ENCODE results near the gene ALDH1B1.
A peak's percentile ranks its signal among the peaks of the same experiment; 100 is the strongest.
"Not testable (repeated sequence)": the region's sequence is repeated elsewhere in the genome, so short reads cannot be mapped to it uniquely, and the experiment has no call there.

ALDH1B1 gene

DNA sequence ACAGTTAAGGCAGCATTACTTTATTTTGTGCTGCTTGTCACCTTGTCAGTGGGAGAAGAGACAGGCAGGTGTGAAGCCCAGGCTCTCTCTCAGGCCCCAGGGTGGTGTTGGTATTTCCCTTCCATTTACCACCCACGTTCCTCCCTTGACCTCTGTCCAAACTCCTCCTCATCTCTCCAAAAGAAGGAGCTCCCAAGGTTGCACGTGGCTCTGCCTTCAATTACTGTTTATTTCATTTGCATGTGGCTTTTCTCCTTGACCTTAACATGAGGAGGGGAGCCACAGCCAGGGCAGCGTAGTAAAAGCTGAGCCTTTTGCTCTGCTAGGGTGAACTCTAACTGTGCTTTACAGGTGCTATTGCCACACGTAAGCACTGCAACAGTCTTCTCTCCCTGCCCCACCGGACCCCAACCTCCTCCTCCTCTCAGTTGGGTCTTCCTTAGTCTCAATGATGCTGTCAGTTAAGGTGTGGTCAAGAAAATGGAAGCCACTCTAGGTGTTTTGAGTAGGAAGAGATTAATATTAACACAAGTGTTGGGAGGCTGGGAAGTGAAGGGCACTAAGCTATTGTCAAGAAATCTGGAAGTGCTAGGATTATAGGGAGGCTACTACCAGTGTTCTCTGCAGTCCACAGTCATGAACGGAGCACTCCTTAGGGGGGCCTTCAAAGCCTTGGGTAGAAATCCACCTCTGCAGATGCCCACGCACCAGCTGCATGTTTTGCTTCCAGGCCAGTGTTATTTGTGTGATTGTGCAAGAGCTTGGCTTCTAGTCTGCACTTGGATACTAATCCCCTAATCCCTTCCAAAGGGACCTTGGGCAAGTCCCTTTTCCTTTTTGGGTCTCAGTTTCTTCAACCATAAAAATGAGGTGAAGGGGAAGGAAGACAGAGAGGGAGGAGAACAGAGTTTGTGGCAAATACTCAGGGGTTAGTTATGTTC, 3.9 kb upstream of the ALDH1B1 start:
- DNase-seq, result no peak

DNA sequence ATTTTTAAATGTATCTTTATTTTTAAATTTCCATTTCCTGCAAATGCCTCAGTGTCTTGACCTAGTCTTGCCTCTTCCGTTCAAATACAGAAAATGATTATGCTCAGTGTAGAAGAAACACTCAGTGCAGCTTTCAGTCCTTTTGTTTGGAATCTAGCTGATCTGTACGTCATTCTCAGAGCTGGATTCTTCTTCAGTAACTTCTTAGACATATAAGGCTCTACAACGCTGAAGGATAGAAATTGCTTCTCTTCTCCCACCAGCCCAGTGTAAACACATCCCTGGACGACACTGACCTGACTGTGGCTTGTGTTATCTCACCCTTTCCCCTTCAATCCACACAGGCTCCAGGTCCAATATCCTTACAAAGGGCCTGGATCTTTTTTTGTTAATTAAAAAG, 3.2 kb upstream of the ALDH1B1 start:
- no peak for DNase-seq

DNA sequence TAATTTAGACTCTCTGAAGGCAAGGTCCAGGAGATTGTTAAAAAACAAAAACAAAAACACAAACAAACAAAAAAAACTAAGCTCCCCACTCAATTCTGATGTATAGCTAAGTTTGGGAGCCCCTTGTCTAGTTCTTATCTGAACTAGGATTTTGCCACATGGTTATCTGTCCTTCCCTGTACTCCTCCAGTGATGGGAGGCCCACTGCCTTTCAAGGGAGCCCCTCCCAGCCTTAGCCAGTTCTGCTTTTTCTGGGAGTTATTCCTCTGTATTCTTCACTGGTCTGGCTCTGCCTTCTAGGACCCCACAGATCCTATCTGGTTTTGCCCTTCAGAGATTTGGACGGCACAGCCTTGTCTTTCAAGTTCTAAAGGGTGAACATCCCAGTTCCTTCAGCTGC, 2.1 kb upstream of the ALDH1B1 start:
- no peak for DNase-seq

DNA sequence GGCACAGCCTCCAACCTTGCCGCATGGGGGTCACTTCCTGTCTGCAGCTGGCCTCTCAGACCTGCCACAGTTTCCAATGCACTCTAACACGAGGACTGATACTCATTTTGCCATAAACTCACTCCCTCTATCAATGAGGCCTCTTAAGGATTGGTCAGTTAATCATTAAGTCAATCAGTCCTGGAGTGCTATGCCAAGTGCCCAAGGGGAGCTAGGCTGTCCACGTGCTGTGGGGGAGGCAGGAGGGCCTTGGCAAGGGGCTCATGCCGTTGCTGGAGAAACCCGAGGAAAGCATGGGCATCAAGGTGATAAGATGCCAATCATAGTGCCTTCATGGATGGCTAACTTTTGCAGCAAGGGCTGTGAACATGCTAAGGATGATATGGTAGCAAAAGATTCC, 1.7 kb upstream of the ALDH1B1 start:
- no peak for DNase-seq

DNA sequence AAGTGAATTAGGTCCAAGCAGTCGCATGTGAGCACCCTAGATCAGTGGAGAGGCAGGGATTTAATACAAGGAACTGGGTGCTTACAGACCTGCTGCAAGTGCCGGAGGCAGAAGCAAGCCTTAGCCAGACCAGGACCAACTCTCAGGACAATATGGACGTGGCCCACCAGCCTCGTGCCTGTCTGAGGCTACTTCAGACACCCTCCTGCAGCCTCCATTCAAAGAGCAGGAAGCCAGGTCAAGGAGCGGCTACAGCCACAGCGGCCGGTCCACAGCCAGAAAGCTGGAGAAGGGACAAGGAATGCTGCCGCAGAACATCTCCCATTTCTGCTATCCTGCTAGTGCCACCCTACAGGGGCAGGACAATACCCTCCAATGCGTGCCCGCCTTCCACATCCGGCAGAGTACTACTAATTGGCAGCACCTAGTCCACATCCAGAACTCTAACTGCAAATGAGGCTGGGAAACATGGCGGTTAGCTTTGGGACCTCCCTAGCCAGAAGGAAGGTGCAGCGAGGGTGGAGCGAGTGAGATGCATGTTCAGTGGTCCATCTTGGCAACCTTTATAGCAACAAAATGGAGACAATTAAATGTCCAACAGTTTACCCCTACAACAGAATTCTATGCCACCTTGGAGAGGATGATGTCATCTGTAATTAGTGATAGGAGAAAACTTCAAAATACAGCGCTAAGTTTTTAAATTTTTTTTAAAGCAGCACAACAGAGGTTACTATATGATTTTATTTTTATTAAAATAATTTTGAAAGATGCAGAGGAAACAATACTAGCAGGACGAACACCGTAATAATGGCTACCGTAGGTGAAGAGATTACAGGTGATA, 1.0 kb upstream of the ALDH1B1 start:
- no peak for DNase-seq

DNA sequence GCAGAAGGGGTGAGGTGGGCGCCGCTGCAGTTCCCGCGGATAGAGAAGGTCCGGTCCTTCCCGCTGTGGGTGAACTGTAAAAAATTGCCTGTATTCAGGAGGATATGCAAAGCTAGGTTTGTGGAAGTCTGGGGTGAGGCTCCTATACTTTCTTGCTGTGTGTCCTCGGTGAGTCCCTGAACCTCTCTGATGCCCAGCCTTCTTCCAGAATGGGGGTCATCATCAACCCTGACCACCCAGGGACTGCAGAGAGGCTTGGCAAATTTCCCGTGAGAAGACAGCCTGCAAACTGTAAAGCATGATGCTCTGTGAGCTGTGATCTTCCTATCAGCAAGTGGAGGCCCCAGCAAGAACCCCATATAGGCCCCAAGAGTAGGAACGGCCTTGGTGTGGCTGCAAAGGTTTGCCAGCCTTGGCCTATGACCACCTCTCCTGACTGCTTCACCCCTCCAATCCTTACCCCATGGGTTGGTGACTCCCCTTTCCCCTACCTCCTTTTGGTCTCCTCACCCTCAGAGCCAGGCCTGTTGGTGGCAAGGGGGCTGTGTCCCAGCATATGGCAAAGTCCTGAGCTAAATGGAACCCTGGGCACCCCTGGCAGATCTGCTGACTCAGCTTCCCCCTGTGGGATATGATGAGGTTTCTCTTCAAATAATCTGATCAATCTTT, 760 bp downstream of the ALDH1B1 start:
- no peak for DNase-seq

DNA sequence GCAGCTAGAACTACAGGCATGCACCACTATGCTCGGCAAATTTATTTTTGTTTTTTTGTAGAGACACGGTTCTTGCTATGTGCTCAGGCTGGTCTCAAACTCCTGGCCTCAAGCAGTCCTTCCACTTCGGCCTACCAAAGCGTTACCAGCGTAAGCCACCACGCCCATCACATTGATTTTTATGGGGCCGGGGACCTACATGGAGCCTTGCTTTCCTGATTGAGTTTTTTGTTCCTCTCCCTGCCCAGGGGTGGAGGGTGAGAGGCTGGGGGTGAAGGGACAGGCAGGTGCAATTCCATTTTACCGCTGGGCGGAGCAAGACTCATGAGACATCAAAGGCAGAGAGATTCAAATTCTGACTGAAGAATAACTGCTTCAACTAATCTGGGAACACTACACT, 1.9 kb downstream of the ALDH1B1 start:
- DNase-seq, result no peak

DNA sequence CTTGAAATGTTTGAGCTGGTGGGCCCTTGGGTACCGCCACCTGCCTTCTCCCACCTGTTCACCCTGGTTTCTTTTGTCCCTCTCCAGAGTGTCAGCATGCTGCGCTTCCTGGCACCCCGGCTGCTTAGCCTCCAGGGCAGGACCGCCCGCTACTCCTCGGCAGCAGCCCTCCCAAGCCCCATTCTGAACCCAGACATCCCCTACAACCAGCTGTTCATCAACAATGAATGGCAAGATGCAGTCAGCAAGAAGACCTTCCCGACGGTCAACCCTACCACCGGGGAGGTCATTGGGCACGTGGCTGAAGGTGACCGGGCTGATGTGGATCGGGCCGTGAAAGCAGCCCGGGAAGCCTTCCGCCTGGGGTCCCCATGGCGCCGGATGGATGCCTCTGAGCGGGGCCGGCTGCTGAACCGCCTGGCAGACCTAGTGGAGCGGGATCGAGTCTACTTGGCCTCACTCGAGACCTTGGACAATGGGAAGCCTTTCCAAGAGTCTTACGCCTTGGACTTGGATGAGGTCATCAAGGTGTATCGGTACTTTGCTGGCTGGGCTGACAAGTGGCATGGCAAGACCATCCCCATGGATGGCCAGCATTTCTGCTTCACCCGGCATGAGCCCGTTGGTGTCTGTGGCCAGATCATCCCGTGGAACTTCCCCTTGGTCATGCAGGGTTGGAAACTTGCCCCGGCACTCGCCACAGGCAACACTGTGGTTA, 3.3 kb downstream of the ALDH1B1 start:
- DNase-seq, result no peak

DNA sequence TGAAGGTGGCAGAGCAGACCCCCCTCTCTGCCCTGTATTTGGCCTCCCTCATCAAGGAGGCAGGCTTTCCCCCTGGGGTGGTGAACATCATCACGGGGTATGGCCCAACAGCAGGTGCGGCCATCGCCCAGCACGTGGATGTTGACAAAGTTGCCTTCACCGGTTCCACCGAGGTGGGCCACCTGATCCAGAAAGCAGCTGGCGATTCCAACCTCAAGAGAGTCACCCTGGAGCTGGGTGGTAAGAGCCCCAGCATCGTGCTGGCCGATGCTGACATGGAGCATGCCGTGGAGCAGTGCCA, 3.8 kb downstream of the ALDH1B1 start:
- DNase-seq, result no peak

DNA sequence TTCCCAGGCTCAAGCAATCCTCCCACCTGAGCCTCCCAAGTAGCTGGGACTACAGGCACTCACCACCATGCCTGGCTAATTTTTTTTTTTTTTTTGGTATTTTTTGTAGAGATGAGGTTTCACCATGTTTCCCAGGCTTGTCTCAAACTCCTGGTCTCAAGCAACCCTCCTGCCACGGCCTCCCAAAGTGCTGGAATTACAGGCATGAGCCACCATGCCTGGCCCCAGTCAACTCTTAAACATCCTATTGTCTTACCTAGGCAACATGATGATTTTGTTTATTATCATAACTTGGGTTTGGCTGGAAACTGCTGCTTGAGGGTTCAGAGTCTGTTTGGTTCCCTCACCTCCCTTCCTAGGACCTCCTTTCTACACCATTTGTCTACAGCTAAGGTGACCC, 6.7 kb downstream of the ALDH1B1 start:
- DNase-seq, result not testable (repeated sequence)

DNA sequence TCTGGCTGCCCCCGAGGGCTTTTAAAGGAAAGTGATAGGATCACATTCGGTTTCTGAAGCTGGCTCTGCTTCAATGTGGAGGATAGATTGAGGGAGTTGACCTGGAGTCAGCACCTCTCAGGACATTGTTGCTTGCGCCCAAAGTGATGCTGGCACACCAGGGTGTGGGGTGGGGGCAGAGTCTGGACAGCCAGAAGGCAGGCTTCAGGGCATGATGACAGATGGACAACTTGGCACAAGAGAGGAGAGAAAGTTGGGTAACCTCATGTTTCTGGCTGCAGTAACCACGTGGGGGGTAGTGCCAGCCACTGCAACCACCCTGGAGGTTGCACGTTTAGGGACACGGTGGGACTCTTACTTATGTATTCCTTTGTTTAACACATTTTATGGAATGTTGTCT, 9.5 kb downstream of the ALDH1B1 start:
- no peak for DNase-seq

DNA sequence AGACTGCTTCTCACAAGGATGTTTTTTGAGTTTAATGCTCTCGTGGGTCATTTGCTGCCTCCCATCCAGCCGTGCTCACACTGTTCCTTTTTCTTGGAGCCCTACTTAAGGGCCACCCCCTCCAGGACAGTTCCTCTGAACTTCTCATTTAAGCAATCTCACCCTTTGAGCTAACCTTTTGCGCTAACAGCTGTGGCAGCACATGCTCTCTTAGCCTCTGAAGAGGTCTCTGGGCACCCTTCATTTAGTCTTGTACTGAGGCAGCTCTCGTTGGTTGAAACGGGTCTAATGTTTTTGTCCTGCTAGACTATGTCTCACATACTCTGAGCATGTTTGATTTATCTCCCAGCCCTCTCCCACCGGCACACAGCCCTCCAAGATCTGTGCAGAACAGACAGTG, 11.8 kb downstream of the ALDH1B1 start:
- no peak for DNase-seq

DNA sequence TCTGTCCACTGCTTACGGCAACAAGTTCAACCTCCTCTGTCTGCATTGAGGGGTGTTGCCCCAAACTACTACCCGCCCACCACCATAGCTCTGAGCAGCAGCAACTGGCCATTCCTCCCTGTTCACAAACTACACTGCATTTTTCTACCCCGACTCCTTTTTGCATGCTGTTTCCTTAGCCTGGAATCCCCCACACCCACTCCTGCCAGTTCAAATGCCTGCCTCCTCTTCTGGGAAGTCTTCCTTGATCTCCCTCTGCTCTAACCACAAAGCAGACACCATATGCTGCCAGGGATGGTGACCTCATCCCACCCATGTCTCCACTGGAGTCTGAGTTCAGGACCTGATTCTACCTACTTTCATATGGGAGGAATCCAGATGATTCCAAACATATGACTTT, 13.3 kb downstream of the ALDH1B1 start:
- DNase-seq, result no peak

DNA sequence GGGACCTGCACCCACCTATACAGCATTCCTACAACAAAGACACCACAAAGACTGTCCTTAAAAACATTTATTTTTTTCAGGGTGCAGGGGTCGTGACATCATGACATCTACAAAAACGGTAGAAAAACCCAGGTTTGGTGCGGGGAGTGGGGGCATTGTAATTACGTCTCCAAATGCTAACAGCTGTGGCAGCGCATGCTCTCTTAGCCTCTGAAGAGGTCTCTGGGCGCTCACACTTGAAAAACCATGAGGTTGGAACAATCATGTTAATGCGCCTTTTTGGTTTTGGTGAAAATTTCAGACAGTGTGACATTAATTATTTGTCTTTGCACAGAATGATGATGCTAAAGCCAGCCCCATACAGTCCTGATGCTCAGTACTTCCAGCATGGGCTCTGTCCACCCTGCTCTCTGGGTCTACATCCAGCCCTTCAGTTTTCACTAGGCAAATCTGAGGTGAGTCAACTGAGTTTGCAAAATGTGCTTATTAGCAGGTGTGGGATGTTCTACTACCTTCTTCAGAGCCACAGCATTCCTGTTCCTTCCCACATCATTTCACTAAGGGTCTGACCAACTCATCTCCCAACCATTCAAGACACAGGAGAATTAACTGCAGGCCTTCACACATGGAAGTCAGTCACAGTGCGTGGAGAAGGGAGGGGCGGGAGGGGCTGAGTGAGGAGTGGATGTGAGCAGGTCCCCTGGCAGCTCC, 14.1 kb downstream of the ALDH1B1 start:
- no peak for DNase-seq

DNA sequence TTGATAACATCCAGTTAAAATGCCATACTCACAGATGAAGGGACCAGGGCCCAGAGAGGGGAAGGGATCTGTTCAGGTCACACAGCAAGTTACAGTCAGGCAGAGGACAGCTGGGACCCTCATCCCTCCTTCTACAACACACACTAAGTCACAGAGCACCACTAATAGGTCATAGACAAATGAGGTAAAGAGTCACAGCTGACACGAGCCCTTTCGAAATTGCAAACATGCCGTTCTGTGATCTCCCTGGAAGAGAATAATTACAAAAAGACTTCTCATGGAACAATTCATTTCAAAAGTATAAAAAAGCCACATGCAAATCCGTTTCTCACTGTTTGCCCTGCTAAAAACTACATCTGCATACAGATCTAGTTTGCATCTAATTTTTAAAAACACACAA, 16.2 kb downstream of the ALDH1B1 start:
- DNase-seq, result no peak

DNA sequence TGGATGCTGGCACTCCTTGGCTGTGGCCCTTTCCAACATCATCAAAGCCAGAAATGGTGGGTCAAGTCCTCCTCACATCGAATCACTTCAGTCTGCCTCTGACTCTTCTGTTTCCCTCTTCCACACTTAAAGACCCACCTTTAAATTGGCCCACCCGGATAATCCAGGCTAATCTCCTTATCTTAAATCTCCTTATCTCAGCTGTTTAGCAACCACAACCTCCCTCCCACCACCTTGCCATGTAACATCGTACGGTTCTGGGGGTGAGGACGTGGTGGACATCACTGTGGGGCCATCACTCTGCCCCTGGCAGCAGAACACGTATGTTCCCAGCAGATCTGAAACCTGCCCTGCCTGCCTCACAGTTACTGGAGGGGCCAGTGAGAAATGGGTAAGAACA, 20.2 kb downstream of the ALDH1B1 start:
- no peak for DNase-seq

DNA sequence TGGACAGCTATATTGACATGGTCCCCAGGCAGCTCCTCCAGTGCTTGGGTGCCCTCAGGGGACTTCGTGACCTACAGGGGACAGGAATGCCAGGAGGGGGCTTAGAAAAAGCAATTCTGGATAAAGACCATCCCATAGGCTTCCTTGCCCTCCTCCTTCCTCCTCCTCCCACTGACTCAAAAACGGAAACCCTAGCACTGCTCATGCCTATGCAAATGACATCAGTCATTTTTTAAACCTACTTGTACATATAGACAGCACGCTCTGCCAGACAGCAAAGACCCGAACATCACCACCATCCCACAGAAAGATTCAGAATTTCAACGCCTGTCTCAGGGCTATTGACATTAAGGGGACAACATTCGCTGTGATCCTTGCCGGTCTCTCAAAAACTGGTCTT, 20.8 kb downstream of the ALDH1B1 start:
- DNase-seq, result no peak

DNA sequence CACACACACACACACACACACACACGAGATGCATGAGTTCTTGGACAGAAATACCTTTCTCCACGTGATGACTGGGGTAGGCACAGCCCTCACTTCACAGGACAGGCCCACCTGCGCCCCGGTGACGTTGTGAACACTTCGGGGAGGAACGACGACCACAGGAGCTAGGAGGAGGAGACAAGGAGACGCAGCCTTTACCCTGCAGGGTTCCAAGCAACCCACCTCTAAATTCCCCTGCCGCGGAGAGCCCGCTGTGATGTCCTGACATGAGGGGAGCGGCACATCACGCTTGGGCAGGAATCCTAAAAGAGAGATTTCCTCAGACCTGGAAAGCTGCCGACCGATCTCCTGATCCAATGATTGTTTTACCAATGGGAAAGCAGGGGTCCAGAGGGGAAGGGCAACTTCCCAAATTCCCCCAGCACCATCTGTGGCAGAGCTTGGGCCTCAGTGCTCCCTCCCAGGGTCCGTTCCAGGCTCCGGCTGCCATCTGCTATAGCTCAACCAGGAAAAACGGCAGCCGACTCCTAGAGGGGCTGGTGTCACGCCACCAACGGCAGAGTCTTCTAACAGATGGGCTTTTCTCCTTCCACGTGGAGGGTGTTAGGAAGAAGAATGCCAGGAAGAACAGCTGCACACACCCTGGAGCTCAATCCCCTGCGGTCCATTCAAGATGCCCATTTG, 21.7 kb downstream of the ALDH1B1 start:
- DNase-seq, result no peak

DNA sequence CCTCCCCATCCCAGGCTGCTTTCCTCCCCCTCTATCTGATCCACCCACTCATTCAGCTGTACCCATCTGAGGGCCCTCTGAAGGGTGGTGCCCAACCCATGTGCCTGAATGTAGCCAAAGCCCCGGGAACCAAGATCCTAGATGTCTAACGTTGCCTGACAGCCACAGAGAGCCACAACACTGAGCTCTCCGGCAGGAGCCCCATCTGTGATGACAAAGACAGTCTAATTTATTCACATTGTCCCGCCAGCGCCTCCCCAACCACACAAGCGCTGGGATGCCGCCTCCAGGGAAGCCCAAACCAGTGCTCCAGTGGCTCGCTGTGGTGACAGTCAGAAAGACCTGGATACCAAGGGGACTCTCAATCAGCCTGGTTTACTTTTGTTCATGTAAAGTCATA, 23.4 kb downstream of the ALDH1B1 start:
- no peak for DNase-seq

DNA sequence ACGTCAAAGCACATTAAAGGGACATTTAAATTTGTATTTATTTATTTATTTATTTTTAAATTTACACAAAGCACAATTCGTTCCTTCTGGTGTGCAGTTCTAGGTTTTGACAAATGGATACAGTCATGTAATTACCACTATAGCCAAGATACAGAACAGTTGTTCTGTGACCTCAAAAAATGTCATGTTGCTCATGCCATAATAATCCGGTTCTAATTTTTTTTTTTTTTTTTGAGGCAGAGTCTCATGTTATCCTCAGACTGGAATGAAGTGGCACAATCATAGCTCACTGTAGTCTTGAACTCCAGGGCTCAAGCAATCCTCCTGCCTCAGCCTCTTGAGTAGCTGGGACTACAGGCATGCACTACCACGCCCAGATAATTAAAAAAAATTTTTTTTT, 24.0 kb downstream of the ALDH1B1 start:
- no peak for DNase-seq

DNA sequence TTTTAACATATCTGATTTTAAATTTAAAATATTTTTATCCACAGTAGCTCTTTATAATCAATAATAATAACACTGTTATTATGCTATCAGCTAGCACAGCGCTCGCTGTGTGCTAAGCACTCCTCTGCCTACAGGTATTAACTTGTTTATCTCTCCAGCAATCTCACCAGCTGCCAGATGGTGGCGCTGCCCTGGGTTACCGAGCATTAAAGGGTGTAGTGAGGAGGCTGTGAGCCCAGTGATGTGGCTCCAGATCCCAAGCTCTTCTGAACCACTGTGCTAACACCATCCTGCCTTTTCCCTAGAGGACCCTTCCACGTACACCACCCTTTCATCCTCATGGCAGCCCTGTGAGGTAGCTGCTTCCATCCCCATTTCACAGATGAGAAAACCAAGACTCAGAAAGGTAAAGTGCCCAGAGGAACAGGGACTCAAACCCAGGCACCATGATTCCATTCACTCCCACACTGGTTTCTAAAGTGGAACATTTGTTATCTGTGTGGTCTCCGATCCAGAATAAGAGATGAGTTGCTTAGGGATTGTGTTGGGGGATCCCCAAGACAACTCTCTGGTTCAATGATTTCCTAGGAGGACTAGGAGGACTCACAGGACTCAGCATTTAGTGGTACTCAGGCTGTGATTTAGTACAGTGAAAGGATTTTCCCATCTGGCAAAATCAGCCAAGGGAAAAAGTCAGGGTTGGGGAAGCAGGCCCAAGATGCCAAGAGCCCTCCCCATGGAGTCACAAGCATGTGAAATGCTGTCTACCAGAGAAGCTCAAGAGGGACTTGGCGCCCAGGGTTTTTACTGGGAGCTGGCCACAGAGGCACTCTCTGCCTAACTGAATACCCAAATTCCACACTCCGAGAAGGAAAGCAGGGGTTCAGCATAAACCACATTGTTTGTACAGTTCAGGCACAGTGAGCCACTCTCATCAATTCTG, 24.8 kb downstream of the ALDH1B1 start:
- peak; percentile 27 for DNase-seq

Data from CD4-positive, alpha-beta T cell treated with Interleukin-17A for 1 hour (primary cell).